ENCODE measurements around the gene ZNF195.
A peak's percentile ranks its signal among the peaks of the same experiment; 100 is the strongest.
"Not testable (repeated sequence)": the region's sequence is repeated elsewhere in the genome, so short reads cannot be mapped to it uniquely, and the experiment has no call there.

Gene ZNF195

DNA sequence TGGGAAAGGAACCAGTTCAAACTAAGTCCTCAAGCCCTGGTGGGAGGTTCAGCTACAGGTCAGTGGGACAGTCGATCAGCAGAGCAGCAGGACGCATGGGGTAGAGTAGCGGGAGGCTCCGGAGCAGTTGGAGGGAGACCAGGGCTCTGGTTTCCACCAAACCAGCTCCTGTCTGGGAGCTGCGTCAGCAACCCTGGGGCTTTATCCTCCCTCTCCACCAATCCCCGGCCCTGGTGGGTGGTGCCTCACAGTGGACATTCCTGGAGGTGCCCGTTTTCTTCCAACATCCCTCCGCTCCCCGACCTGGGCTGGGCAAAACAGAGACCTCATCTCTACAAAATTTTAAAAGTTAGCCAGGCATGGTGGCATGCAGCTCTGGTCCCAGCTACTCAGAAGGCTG, 32.4 kb downstream of the ZNF195 start:
- DNase-seq, result no peak

- no peak for DNase-seq
Measured at GRCh38 chr11:3345736-3346135, 33.2 kb downstream of the ZNF195 start.

DNA sequence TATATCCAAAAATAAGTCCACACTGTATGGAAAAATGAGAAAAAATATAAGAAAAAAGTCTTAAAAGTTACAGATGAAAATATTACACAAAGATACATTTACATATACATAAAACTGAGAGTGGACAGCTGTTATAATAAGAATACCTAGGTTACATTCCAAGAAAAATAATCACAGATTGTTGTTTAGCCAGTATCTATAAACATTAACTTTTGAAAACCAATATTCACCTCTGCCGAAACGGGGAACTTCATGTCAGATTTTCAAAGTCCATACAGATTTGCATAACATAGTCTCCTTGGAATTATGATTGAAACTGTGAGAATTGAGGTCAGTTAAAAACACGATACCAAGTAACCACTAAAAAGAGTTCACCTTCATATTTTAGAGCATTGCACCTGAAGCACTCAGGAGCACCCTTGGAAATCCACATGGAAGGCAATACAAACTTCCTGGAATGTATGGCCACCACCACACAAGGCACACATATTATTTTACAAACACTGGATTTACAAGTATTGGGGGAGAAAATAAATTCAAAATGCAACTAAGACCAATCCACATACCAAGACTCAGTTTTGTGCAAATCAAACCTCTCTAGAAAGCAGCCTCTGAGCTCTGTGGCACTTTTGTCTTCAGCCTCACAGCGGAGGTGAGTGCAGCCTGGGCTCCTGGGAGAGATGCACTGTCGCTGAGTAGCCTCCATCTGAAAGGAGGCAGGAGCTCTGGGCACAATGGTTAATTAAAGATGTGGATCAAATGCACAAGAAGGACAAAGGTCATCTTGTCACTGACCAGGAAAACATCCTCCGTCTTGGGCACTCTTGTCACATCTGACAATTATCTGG, 34.4 kb downstream of the ZNF195 start:
- no peak for DNase-seq

GRCh38 chr11:3342709-3343108, 36.2 kb downstream of the ZNF195 start:
- DNase-seq, result no peak

- peak; percentile 29 for DNase-seq
Measured at GRCh38 chr11:3341298-3341697, 37.6 kb downstream of the ZNF195 start.

- no peak for DNase-seq
Measured at GRCh38 chr11:3340025-3340424, 38.9 kb downstream of the ZNF195 start.

GRCh38 chr11:3339340-3339624, 39.7 kb downstream of the ZNF195 start:
- DNase-seq, result no peak

DNA sequence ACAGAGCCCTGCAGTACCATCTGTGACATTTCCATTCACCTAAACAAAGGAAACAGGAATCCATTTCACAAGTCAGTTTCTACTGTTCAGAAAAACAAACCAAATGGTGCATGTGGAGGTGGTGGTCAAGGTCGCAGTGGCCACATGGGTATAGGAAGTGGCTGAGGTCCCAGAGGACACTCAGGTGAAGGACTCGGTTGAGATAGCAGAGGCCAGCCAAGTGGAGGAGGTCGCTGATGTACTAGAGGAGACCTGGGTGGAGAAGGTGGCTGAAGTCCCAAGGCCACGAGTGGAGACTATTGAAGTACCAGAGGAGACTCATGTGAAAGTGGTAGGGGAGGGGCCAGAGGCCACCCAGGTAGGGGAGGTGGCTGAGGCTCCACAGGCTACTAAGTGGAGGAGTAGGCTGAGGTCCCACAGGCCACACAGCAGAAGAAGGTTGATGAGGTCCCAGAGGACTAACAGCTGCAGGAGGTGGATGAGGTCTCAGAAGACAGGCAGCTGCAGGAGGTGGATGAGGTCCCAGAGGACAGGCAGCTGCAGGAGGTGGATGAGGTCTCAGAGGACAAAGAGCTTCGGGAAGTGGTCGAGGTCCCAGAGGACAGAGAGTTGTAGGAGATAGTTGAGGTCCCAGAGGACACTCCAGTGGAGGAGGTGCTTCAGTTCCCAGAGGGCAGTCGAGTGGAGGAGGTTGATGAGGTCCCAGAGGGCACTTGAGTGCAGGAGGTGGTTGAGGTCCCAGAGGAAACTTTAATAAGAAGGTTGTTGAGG, 40.2 kb downstream of the ZNF195 start:
- DNase-seq, result no peak

GRCh38 chr11:3336420-3336819, 42.5 kb downstream of the ZNF195 start:
- not testable (repeated sequence) for DNase-seq

DNA sequence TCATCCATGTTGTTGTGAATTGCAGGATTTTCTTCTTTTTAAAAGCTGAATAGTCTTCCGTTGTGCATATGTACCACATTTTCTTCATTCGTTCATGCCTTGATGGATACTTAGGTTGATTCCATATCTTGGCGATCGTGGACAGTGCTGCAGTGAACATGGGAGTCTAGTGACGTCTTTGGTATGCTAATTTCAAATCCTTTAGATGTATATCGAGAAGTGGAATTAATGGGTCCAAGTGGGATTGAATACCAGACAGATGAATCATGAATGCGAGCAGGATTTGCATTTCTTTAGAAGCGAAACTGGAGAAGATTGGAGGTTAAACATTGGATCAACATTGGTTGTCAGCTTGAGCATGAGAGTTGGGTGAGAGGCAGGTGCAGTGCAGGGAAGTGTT, 45.8 kb downstream of the ZNF195 start:
- not testable (repeated sequence) for DNase-seq

GRCh38 chr11:3331078-3331477, 47.9 kb downstream of the ZNF195 start:
- not testable (repeated sequence) for DNase-seq

- not testable (repeated sequence) for DNase-seq
Measured at GRCh38 chr11:3330064-3330463, 48.9 kb downstream of the ZNF195 start.

- not testable (repeated sequence) for DNase-seq
Measured at GRCh38 chr11:3328503-3328902, 50.4 kb downstream of the ZNF195 start.

DNA sequence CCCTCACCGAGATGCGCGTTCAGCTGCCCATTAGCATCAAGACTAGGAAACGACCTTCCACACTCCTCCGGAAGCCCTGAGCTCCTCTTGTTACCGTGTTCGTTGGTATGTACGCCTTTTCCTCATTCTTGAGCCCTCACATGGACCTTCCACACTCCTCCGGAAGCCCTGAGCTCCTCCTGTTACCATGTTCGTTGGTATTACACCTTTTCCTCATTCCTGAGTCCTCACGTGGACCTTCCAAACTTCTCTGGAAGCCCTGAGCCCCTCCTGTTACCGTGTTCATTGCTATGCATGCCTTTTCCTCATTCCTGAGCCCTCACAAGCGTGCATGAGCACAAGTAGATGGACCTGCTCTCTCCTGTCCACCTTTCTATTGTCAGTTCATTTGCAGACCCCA, 52.5 kb downstream of the ZNF195 start:
- DNase-seq, result not testable (repeated sequence)

GRCh38 chr11:3324724-3325123, 54.2 kb downstream of the ZNF195 start:
- DNase-seq, result not testable (repeated sequence)
